HG03575 (cell line): Measurements from ENCODE around the gene MTA1.

Experiments used
- ATAC-seq: cut with Tn5 transposase; IDR thresholded peaks from one replicate; pipeline ENCODE4 v1.9.1; 2021; ENCODE audit not compliant: unreplicated experiment, insufficient number of reproducible peaks, low FRiP score; ENCODE audit errors: extremely low read depth

The MTA1 gene

DNA sequence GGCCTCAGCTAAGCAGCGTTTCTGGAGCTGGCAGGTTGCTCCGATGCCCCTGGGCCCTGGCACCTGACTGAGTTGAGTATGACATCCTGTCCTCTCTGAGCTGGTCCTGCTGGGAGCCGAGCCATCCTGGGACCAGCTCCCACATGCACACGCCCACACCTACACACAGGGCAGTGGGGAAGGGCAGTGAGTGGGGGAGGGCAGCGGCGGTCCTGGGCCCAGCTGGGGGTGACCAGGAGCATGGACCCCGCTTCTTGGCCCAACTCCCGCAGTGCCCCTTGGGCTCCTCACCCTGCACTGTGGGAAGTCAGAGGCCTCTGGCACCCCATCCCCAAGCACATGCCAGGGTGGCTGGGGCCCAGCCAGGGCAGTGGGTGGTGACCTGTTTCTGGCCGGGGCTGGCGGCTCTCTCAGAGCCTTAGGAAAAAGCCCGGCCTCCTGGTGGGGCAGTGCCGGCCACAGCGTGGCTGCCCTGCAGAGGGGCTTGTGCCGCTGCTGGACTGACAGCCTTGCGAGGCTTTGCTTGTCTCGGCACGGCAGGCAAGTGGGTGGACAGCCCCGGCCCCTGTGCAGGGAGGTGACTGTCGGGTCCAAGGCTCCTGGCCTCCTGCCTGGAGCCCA, 49.1 kb downstream of the MTA1 start:
- no peak for ATAC-seq

DNA sequence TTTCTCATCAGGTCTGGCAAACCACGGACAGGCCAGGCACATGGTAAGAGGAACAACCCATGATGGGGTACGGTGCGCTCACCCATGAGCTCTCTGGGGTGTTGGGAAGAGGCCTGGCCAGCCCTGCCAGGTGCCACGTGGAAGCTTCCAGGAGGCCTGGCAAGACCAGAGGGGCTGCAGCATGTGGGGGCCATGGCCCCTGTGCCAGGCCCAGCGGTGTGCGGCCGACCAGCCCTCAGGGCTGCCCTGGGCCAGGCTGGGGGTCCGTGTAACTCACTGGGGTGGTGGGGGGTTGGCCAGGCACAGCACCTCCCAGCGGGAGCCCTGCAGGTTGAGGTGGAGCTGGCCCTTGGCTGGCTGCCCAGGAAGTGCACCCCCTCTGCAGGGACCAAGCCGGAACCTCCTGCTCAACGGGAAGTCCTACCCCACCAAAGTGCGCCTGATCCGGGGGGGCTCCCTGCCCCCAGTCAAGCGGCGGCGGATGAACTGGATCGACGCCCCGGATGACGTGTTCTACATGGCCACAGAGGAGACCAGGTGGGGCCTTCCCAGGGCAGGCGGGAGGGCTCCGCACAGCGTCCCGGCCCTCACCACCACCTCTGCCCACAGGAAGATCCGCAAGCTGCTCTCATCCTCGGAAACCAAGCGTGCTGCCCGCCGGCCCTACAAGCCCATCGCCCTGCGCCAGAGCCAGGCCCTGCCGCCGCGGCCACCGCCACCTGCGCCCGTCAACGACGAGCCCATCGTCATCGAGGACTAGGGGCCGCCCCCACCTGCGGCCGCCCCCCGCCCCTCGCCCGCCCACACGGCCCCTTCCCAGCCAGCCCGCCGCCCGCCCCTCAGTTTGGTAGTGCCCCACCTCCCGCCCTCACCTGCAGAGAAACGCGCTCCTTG, 50.1 kb downstream of the MTA1 start:
- no peak for ATAC-seq

DNA sequence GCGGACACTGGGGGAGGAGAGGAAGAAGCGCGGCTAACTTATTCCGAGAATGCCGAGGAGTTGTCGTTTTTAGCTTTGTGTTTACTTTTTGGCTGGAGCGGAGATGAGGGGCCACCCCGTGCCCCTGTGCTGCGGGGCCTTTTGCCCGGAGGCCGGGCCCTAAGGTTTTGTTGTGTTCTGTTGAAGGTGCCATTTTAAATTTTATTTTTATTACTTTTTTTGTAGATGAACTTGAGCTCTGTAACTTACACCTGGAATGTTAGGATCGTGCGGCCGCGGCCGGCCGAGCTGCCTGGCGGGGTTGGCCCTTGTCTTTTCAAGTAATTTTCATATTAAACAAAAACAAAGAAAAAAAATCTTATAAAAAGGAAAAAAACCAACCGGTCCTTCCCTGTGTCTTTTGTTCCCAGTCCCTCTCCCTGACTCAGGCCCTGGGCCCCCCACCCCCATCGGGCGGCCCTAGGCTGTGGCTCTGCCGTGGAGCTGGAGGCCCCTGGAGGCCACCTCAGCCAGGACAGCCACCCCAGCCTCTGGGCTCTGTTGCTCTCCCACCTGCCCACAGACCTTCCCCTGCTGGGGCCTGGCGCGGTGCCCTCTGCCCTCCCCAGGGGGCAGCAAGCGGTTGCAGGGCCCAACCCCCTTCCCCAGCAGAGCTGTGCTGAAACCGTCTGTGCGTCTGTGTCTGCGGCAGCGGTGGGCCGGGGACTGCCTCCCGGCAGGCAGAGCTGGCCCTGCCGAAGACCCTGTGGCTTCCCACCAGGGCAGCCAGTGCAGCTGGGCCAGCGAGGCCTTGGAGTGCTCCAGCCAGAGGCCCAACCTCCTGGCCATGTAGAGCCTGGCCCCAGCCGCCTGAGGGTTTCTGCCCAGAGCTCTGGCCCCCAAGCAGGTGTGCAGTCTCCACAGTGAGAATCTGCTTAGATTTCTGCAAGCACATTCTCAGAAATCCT, 51.0 kb downstream of the MTA1 start:
- no peak for ATAC-seq

DNA sequence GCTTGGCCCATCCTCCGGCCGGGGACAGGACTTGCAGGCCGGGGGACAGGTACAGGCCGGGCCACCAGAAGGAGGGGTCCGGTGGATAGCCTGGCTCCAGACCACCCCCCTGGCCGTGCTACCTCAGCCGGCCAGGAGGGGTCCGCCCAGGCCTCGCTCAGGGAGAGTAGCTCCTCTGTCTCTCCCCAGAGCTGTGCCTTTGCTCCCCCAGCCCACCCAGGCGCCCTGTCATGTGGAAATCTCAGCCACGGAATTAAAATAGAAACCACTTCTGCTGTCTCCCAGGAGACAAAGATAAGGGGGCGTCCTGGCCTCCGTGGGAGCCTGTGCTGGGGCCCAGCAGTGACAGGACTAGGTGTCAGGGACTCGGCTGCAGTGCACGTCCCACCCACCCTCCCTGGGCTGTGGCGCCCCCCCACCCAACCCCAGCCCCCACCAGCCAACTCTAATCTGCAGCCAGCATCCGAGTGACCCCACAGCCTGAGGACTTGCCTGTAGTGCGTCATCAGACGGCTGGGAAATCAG, 51.7 kb downstream of the MTA1 start:
- ATAC-seq: no peak

DNA sequence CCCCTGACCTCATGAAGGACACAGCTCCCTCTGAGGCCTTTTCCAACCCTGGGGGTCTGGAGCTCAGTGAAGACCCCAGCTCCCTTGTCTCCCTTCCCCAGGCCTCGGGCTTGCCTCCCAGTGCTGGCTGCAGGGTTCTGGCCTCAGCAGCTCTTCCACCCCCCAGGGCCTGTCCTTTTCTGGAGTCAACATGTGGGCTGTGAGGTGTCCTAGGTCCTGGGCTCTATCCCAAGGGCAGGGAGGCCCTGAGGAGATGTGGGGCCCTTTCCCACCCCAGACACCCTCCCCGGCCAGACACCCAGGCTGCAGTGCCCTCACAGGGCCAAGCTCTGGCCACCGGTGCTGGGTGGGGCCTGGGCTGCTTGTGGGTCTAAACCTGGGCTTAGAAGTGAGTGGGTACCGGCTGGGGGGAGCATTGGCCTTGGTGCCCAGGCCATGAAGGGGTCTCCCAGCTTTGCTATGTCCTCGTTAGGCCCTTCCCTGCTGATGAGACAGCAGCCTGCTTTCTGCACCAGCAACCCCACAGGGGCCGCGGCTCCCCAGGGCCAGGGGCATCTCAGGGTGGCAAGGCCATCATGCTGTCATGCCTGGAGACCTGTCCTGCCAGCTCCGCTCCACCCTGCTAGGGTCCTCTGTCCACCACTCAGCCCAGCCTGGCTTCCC, 52.3 kb downstream of the MTA1 start:
- no peak for ATAC-seq

- ATAC-seq: no peak
Observed at GRCh38 chr14:105472486-105472991, 52.9 kb downstream of the MTA1 start.

DNA sequence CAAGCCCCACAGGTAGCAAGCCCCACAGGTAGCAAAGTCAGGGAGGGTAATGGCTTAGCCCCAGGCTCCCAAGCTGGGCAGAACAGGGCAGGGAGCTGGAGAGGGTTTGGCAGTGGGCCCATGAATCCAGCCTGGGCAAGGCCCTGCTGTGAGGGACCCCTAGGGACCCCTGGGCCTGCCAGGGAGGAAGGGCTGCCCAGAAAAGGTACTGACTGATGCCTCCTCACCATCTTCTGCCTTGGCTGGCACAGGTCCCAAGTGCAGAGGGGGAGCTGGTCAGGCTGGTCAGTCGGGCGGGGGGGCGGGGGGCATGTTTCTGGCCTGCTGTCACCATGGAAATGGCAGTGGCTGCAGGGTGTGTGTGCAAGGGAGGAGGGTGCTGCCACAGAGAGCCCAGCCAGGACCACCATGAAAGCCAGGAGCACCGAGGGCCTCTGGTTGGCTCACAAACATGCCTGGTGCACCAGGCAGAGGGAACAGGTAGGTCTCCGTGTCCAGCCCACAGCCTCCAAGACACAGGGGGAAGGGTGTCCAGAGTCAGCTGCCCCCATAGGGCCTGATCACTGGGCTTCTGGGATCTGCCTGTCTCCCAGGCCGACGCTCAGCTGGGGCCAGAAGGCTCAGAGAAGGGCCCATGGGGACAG, 53.5 kb downstream of the MTA1 start:
- no peak for ATAC-seq

- no peak for ATAC-seq
Observed at GRCh38 chr14:105473677-105474482, 54.3 kb downstream of the MTA1 start.

- no peak for ATAC-seq
Observed at GRCh38 chr14:105474483-105475268, 55.0 kb downstream of the MTA1 start, which contains the start of gene CRIP2. Gene CRIP2 (plus strand): TSS chr14:105474821. CDS start chr14:105474863, 42 bp downstream.

DNA sequence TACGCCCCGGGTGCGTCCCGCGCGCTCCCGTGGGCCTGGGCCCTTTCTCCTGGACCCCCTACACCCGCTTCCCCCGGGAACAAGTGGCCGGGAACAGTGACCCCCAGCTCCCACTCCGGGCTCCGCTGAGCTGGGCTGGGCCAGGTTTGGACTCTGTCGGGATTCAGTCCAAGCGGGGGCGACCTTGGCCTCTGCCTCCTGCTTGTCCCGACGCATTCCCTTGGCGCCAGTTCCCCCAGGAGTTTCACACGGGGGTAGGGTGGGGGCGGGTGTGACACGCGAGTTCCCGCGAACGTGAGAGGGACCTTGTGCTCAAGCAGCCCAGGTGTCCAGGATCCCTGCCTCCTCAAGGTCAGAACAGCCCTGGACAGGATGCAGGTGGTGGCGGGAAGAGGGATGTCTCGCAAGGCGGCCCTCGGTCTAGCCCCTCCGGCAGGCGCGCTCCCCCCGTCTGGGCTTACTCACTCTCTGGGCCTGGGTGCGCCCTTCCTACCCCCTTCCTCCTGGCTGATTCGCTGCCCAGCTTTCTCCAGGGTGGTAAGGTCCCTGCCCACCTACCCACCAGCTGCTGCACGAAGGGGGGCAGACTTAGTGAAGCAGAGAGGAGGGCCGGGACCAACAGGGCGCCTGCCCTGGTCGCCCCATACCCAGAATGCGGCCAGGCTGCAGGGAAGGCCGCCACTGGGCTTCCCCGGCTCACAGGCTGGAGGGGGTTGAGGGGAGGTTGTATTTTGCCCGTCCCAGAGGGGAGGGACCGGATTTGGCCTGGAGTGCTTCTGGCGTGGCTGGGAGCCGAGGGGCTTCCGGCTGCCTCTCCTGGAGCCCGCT, 55.9 kb downstream of the MTA1 start:
- no peak for ATAC-seq

DNA sequence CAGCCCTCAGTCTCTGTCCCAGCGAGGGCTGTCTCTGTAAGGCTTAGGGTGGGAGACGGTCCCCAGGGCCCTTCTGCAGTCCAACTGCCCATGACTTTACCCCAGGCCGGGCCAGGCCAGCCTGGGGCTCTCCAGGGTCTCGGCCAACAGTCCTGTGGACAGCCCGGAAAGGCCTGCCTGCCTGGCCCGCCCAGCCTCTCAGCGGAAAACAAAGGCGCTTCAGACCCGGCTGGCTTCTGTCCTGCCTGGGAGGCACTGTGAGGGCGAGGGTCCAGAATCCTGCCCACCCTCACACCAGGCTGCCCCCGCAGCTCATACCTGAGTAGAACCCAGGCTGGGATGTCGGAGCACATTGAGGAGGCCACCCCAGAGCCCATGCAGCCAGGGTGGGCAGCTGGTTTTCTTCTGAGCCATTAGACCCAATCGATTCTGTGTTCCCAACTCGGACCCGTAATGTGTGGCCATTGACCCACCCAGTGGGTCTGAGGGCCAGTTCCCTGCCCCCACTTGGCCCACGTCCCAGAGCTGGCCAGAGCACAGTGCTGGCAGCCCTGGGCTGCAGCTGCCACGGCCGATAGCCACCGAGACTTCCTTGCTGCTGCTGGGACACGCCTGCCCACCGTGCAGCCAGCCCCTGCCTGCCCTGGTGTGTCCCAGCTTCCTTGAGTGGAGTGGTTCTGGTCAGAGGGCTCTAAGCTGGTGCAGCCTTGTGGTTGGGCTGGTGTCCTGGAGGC, 56.6 kb downstream of the MTA1 start:
- ATAC-seq: no peak

- no peak for ATAC-seq
Observed at GRCh38 chr14:105476831-105477659, 57.4 kb downstream of the MTA1 start.

DNA sequence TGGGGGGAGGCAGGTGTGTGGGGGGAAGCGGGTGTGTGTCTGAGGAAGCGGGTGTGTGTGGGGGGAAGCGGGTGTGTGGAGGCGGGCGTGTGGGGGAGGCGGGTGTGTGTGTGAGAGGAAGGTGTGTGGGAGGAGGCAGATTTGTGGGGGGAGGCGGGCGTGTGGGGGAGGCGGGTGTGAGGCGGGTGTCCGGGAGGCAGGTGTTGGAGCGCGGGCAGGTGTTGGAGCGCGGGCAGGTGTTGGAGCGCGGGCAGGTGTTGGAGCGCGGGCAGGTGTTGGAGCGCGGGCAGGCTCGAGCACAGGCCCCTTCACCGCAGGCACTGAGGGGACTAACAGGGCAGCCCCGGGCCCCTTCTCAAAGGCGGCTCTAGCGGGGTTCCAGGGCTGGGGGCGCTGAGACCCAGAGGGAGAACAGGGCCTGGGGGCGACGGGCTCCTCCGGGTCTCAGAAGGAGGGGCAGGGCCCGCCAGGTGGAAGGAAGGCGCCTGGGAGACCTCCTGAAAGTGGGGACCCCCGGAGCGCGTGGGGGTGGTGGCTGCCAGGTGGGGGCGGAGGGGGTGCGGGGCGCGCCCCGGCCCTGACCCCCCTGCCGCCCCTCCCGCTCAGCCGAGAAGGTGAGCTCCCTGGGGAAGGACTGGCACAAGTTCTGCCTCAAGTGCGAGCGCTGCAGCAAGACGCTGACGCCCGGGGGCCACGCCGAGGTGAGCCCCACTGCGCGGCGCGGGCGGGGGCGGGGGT, 58.2 kb downstream of the MTA1 start:
- ATAC-seq: no peak
